IPS-NIHi7 (cell line): ENCODE results near the gene RPS6KC1.
A peak's percentile ranks its signal among the peaks of the same experiment; 100 is the strongest.
"Not testable (repeated sequence)": the region's sequence is repeated elsewhere in the genome, so short reads cannot be mapped to it uniquely, and the experiment has no call there.

Source experiments
- DNase-seq: peaks from one replicate; pipeline ENCODE4 v3.0.0; 2012; ENCODE audit warnings: mixed read lengths; ENCODE audit errors: extremely low spot score

Gene RPS6KC1

GRCh38 chr1:213054733-213055591 lies 3.9 kb downstream of the RPS6KC1 start:
- DNase-seq: no peak

DNA sequence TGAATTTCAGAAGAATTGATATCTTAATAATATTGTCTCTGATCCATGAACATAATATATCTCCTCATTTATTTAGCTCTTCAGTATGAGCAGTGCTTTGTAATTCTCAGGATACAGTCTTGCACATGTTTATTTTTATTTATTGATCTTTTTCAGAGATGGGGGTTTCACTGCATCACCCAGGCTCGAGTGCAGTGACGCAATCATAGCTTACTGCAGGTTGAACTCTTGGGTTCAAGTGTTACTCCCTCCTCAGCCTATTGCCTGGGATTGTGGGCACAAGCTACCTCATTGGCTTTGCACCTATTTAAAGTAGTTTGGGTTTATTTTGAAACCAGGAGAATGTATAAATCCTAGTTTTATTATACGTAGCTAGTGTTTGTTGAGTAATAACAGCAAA lies 4.7 kb downstream of the RPS6KC1 start:
- DNase-seq: no peak

- DNase-seq: no peak
These were observed 6.4 kb downstream of the RPS6KC1 start for GRCh38 chr1:213057264-213058059.

DNA sequence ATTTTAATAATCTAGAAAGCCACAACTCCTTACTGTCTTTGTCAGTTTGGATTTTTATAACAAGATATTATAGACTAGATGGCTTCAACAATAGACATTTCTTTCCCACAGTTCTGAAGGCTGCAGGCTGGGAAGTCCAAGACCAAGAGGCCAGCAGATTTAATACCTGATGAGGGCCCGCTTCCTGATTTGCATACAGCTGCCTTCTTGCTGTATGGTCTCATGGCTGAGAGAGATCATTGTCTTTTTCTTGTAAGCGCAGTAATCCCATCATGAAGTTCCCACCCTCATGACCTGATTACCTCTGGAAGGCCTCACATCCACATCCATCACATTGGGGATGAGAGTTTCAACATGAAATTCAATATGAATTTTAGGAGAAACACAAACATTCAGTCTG lies 9.8 kb downstream of the RPS6KC1 start:
- DNase-seq: no peak

- peak; percentile 30 for DNase-seq
These were observed 10.2 kb downstream of the RPS6KC1 start for GRCh38 chr1:213061263-213061662.

- DNase-seq: no peak
These were observed 14.8 kb downstream of the RPS6KC1 start for GRCh38 chr1:213065800-213066199.

DNA sequence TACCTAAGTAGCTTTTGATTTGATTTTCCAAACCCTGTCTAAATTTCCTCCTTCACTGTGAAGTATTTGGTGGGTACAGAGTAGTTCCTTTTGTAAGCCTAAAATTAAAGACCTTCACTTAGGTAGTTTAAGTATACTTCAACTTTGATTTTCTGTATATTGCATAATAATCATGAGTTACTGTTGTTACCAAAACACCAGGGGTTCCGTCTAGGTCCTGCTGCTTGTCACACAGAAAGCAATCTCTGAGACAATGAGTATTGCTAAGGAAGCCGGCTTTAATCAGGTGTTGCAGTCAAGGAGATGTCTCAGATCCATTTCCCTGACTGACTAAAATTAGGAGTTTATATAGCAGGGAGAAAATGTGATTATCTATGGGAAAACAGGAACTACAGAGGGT lies 15.3 kb downstream of the RPS6KC1 start:
- DNase-seq: no peak

- DNase-seq: no peak
These were observed 16.3 kb downstream of the RPS6KC1 start for GRCh38 chr1:213067352-213067751.

DNA sequence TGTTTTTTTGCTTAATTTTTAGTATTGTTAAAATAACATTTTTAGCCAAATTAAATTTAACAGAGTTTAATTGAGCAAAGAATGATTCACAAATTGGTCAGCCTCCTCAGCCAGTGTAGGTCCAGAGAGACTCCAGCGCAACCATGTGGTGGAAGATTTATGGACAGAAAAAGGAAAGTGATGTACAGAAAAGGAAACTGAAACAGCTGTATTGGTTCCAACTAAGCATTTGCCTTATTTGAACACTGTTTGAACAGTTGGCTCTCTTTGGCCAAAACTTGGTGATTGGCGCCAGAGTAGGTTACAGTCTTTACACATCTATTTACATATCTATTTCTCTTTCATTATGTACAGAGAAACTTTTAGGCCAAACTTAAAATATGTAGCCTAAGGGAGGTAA lies 19.4 kb downstream of the RPS6KC1 start:
- no peak for DNase-seq

DNA sequence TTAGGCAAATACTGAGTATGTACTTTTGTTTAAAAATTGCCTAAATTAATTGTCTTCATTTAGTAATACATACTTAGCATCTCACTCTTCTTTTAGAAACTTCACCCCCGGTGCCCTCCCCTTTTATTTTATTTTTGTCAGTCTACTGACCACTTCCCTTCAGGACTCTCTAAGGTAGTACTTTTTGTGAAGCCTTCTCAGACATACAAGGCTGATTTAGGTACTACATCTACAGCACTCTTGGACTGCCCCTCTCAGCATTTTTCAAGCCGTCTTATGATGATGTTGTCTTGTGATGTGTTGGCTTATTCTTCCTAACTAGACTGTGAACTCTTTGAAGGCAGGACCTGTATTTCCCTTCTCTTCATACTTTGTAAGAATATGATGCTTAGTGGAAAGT lies 24.7 kb downstream of the RPS6KC1 start:
- DNase-seq: no peak

GRCh38 chr1:213082420-213083111 lies 31.5 kb downstream of the RPS6KC1 start:
- DNase-seq: no peak

GRCh38 chr1:213083112-213083445 lies 32.0 kb downstream of the RPS6KC1 start:
- no peak for DNase-seq

- DNase-seq: no peak
These were observed 36.9 kb downstream of the RPS6KC1 start for GRCh38 chr1:213087911-213088310.

- DNase-seq: no peak
These were observed 39.1 kb downstream of the RPS6KC1 start for GRCh38 chr1:213089924-213090677.

DNA sequence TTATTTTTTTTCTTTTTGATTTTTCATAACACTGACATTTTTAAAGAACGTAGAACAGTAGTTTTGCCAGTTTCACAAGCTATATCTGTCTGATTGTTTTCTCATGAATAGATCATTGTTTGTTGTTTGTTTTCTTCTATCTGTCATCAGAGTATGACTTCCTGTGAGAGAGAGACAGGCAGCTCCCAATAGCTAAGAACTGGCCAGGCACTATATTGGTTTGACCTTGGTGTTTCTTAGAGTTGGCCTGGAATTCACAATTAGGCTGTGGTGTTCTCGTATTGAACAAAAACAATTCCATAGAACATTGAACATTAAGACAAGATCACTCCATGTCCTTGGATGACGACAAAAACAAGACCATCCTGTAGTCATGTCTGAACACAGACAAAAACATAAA lies 43.4 kb downstream of the RPS6KC1 start:
- no peak for DNase-seq

DNA sequence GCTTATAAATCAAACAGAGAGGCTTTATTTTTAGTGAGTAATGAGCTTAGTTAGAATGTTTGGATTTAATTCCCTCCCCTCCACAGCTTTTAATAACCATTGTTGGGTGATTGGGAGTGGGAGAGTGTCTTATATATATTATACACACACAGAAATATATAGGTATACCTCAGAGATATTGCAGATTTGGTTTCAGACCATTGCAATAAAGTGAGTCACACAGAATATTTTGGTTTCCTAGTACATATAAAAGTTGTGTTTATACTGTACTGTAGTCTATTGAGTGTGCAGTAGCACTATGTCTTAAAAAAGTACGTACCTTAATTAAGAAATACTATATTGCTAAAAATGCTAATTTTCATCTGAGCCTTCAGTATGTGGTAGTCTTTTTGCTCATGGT lies 44.4 kb downstream of the RPS6KC1 start:
- no peak for DNase-seq

DNA sequence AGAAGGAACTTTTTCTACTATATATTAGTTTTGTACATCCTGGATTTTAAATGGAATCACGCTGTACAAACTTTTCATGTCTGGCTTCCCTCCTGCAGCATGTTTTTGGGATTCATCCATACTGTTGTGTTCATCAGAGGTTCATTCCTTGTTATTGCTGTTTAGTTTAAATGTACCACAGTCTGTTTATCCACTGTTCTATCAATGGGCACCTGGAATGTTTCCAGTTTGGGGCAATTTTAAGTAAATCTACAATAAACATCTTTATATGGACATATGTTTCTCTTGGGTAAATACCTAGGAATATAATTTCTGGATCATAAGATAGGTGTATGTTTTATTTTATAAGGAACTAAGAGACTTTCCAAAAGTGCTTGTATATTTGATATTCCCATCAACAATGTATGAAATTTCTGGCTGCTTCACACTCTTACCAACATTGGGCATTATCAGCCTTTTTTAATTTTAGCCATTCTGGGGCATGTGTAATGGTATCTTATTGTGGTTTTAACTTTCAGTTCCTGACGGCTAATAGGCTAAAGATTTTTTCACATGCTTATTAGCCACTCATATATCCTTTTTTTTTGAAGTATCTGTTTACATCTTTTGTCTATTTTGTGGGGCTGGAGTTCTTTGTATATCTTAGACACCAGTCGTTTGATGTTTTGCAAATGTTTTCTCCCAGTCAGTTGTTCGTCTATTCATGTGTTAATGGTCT lies 48.8 kb downstream of the RPS6KC1 start:
- no peak for DNase-seq

DNA sequence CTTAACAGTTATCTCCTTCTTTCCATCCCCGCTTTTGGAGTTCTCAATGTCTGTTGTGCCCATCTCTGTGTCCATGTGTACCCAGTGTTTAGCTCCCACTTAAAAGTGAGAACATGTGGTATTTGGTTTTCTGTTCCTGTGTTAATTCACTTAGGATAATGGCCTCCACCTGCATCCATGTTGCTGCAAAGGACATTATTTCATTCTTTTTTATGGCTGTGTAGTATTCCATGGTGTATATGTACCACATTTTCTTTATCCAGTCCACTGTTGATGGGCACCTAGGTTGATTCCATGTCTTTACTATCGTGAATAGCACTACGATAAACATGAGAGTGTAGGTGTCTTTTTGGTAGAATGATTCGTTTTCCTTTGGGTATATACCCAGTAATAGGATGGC lies 49.5 kb downstream of the RPS6KC1 start:
- DNase-seq: not testable (repeated sequence)

DNA sequence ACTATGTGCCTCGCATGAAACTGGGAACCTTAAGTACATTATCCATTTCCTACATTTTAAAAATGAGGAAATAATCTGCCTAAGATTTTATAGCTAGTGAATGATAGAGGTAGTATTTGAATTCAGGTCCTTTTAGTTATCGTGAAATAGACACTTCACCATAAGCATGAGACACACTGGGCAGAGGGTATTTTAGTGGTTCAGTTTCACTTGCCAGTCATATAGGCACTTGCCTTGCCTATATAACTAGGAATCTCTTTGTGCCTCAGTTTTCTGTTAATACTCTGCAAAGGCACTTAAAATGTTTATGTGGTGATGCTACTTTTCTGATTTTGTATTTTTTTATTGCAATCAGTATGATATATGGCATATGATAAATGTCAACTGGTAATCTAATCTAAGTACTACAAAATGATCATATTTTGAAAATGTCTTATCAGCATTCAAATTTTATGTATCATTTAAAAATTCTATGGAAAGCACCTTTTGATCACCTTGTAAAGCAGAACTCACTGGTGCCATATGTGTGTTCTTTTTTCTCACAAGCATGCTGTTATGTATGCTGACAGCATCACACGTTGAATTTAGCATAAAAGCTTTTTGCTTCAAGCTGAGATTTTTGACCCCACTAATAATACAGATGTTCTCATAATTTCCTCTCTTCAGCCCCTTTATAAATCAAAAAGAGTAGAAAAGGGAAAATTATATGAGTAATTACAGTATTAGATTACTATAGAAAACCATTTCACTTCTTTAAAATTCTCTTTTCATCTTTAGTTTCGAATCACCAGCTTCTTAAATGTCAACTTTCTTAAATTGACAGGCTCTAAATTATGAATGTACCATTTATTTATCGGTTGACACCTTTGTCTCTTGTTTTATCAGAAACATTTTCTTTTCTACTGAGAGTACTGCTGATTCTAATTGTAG lies 52.6 kb downstream of the RPS6KC1 start:
- no peak for DNase-seq

DNA sequence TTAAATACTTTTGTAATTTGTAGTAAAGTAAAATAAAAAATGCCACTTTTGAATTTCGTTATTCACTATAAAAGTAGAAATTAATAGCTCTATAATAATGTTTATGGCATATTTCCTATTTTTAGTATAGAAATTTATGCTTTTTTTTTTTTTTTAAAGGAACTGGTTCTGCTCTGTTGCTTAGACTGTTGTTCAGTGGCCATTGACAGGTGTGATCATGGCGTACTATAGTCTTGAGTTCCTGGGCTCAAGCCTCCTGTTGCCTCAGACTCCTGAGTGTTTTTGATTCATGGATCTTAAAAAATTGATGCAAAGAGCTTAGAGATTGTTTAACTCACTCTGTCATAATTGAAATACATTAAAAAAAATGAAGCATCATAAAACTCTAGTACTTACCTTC lies 53.6 kb downstream of the RPS6KC1 start:
- no peak for DNase-seq
